Skeletal muscle cell (primary cell): ENCODE data around the gene HEPH.
"Not testable (repeated sequence)": the region's sequence is repeated elsewhere in the genome, so short reads cannot be mapped to it uniquely, and the experiment has no call there.

Experiments used
- DNase-seq: peaks from one replicate; pipeline ENCODE4 v3.0.0-alpha.2; 2010; ENCODE audit warnings: low read depth
- H3K4me3 ChIP-seq: 2 replicates; pipeline ENCODE4 v1.5.1; 2011; ENCODE audit warnings: low read depth, mild to moderate bottlenecking, control low read depth, low read length, moderate library complexity

The HEPH gene

GRCh38 chrX:66163849-66164411 is at the start of gene HEPH:
Gene HEPH, plus strand, starts transcription at chrX:66164247. Its CDS starts 6,324 bp downstream, at chrX:66170571.
- peak within 1 kb of the TSS; percentile 44 for H3K4me3 ChIP-seq
- DNase-seq: no peak

- DNase-seq, H3K4me3 ChIP-seq: not testable (repeated sequence)
Measured at GRCh38 chrX:66118722-66119121, 45.3 kb upstream of the HEPH start.

GRCh38 chrX:66121354-66121753 is 42.7 kb upstream of the HEPH start:
- DNase-seq: not testable (repeated sequence)

GRCh38 chrX:66126662-66127061 is 37.4 kb upstream of the HEPH start:
- no peak for DNase-seq
- no peak overlapping the region for H3K4me3 ChIP-seq

More at GRCh38 chrX:66121354-66121753, 42.7 kb upstream of the HEPH start:
- not testable (repeated sequence) for H3K4me3 ChIP-seq

- no peak overlapping the region for H3K4me3 ChIP-seq
- no peak for DNase-seq
Measured at GRCh38 chrX:66130469-66130868, 33.6 kb upstream of the HEPH start.

- not testable (repeated sequence) for DNase-seq
Measured at GRCh38 chrX:66135284-66135683, 28.8 kb upstream of the HEPH start.

GRCh38 chrX:66142351-66142750 is 21.7 kb upstream of the HEPH start:
- DNase-seq: no peak
- no peak overlapping the region for H3K4me3 ChIP-seq

More at GRCh38 chrX:66135284-66135683, 28.8 kb upstream of the HEPH start:
- H3K4me3 ChIP-seq: not testable (repeated sequence)

- no peak overlapping the region for H3K4me3 ChIP-seq
- DNase-seq: no peak
Measured at GRCh38 chrX:66144258-66144657, 19.8 kb upstream of the HEPH start.

GRCh38 chrX:66149519-66149918 is 14.5 kb upstream of the HEPH start:
- DNase-seq: no peak
- H3K4me3 ChIP-seq: no peak overlapping the region

- no peak for DNase-seq
- H3K4me3 ChIP-seq: no peak overlapping the region
Measured at GRCh38 chrX:66150163-66150562, 13.9 kb upstream of the HEPH start.

- H3K4me3 ChIP-seq: no peak overlapping the region
- DNase-seq: no peak
Measured at GRCh38 chrX:66162331-66162822, 1.7 kb upstream of the HEPH start.

GRCh38 chrX:66163447-66163846 is 600 bp upstream of the HEPH start:
- no peak for DNase-seq
- H3K4me3 ChIP-seq: no peak overlapping the region

GRCh38 chrX:66164470-66164869 is 423 bp downstream of the HEPH start:
- DNase-seq: no peak
- H3K4me3 ChIP-seq: peak overlapping the region; percentile 44

GRCh38 chrX:66164931-66165330 is 884 bp downstream of the HEPH start:
- no peak for DNase-seq
- peak overlapping the region; percentile 44 for H3K4me3 ChIP-seq

- no peak overlapping the region for H3K4me3 ChIP-seq
- no peak for DNase-seq
Measured at GRCh38 chrX:66166671-66167070, 2.6 kb downstream of the HEPH start.

- no peak for DNase-seq
- H3K4me3 ChIP-seq: no peak overlapping the region
Measured at GRCh38 chrX:66167431-66167830, 3.4 kb downstream of the HEPH start.

- DNase-seq: no peak
- H3K4me3 ChIP-seq: no peak overlapping the region
Measured at GRCh38 chrX:66176134-66176533, 12.1 kb downstream of the HEPH start.

- no peak overlapping the region for H3K4me3 ChIP-seq
- no peak for DNase-seq
Measured at GRCh38 chrX:66191563-66191962, 27.5 kb downstream of the HEPH start.

GRCh38 chrX:66193821-66194220 is 29.8 kb downstream of the HEPH start:
- DNase-seq: no peak
- H3K4me3 ChIP-seq: no peak overlapping the region

- no peak for DNase-seq
- no peak overlapping the region for H3K4me3 ChIP-seq
Measured at GRCh38 chrX:66200050-66200664, 36.1 kb downstream of the HEPH start.
